GM18909 (cell line): ENCODE measurements around the gene FCHO2.
A peak's percentile ranks its signal among the peaks of the same experiment; 100 is the strongest.
"Not testable (repeated sequence)": the region's sequence is repeated elsewhere in the genome, so short reads cannot be mapped to it uniquely, and the experiment has no call there.

Source experiments
- ATAC-seq: cut with Tn5 transposase; IDR thresholded peaks from one replicate; pipeline ENCODE4 v1.9.1; 2021; ENCODE audit warnings: mild to moderate bottlenecking; ENCODE audit not compliant: unreplicated experiment, poor library complexity

Gene FCHO2

DNA sequence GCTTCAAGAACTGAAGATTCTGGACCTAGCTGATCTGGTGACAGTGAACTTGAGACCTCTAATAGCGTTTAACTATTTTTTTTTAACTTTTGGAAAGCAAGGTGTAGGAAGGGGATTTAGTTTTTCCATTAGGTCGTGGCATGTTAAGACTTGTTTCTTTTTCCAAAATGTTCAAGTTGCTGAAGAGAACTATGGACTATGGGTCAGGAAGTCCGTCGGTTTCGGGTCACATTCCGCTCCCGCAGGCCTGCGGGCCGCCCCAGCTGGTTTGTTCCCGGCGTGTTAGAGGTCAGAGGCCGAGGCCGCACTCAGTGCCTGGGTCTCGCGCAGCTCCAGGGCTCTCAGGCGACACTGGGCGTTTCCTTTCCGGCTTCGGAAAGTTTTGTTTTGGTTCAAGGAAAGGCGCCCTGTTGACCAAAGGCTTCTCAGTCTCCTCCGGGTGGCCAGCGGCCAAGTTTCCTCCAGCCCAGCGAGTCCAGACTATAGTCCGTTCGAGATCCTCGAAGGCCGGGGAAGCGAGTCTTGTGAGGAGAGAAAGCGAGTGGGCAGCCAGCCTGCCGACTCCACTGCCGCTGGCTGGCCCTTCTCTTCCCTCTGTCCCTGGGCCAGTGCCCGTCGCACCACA lies 586 bp upstream of the FCHO2 start:
- ATAC-seq: peak; percentile 52

DNA sequence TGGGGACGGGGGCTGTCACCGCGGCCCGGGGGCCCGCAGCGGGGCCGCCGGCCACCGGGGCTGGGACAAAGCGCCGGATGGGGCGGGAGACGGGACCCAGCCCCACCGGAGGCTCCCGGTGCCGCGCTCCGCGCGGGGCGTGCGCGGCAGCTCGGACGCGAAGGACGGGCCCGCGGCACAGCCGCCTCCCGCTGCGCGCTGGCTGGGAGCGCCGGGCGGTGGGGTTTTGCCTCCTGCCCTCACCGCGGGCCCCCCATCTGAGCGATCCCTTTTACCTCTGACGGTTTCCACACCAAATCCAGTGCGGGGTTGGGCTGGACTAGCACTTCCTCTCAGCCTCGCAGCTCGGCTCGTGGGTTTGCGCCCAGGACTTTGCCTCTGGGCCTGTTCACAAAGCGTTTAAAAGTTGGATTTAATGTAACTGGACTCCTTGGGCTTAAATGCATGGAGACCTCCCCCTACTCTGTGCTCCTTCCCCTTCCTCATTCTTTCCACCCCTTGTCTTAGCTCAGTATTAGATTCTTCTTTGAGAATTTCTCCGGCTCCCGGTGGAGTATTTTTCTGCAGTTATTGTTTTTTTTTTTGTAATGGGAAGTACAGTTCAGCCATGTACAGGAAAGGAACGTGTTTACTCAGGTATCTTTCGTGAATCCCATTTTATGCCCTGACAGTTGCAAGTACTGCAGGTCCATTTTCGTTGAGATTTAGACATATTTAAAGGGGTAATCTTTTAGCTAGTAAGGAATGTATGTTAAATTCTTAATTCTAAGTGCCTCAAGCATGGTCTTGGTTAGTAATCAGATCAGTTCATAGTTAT lies 691 bp downstream of the FCHO2 start:
- ATAC-seq: peak; percentile 34

DNA sequence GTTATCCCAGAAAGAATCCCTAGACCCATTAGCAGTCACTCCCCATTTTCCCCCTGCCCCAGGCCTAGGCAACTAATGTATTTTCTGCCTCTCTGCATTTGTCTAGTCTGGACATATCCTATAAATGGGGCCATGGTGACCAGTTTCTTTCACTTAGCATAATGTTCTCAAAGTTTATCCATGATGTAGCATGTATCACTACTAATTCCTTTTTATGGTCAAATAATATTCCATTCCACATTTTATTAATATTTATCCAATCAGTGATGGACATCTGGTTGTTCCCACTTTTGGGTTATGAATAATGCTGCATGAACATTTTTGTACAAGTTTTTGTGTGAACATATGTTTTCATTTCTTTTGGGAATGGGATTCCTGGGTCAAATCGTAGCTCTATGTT lies 1.5 kb downstream of the FCHO2 start:
- ATAC-seq: no peak

DNA sequence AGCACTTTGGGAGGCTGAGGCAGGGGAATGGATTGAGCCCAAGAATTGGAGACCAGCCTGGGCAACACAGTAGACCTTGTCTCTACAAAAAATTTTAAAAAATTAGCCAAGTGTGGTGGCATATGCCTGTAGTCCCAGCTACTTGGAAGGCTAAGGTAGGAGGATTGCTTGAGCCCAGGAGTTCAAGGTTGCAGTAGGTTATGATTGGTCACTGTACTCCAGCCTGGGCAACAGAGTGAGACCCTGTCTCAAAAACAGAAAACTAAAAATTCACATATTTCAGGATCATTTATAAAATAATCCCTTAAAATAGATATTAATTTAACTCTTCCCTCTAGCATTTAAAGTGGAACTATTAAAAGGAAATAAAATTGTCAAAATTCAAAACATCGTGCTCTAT lies 3.4 kb downstream of the FCHO2 start:
- no peak for ATAC-seq

DNA sequence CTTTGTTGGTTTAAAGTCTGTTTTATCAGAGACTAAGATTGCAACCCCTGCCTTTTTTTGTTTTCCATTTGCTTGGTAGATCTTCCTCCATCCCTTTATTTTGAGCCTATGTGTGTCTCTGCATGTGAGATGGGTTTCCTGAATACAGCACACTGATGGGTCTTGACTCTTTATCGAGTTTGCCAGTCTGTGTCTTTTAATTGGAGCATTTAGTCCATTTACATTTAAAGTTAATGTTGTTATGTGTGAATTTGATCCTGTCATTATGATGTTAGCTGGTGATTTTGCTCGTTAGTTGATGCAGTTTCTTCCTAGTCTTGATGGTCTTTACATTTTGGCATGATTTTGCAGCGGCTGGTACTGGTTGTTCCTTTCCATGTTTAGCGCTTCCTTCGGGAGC lies 18.6 kb downstream of the FCHO2 start:
- not testable (repeated sequence) for ATAC-seq

DNA sequence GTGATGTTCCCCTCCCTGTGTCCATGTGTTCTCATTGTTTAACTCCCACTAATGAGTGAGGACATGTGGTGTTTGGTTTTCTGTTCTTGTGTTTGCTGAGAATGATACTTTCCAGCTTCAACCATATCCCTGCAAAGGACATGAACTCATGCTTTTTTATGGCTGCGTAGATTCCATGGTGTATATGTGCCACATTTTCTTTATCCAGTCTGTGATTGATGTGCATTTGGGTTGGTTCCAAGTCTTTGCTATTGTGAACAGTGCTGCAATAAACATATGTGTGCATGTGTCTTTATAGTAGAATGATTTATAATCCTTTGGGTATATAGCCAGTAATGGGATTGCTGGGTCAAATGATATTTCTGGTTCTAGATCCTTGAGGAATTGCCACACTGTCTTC lies 21.0 kb downstream of the FCHO2 start:
- not testable (repeated sequence) for ATAC-seq

DNA sequence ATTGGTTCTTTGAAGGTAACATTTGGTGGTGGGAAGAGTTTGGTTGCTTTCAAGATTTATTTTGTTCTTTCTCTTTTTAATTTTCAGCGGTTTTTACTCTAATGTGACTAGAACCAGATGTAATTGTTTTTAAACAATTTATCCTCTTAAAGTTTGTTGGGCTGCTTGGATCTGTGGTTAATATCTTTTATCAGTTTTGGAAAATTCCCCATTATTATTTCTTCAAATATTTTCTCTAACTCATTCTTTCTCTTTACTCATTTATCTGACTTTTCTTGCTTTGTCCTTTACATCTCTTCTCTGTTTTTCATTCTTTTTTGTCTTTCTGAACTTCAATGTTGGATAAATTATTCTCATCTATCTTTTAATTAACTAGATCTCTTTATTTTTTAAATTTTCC lies 29.9 kb downstream of the FCHO2 start:
- no peak for ATAC-seq

DNA sequence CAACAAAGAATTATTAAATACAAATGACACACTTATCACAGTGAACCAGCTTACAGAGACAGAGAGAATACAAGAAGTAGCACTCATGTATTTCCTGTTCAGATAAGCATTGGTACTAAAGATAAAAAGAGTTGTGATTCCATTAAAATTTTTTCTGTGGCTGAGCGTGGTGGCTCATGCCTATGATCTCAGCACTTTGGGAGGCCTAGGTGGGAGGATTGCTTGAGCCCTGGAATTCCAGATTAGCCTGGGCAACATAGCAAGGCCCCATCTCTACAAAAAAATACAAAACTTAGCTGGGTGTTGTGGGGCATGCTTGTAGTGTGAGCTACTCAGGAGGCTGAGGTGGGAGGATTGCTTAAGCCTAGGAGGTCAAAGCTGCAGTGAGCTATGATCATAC lies 32.9 kb downstream of the FCHO2 start:
- ATAC-seq: no peak

DNA sequence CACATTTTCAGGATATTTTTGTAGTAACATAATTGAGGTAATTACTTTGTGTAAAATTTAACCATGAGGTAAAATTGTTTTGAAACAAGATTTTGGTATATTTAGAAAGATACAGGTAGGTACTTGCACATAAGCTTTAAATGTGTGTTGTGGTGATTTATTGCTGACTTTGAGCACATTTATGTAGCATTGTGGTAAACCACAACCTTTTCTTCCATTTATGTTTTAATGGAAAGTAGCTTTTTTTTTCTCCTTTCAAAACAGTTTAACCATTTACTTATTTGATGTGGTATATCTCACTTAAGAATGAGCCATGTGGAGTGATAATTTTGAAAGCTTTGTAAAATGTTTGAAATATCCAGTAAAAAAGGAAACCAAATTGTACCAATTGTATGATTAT lies 35.6 kb downstream of the FCHO2 start:
- no peak for ATAC-seq

DNA sequence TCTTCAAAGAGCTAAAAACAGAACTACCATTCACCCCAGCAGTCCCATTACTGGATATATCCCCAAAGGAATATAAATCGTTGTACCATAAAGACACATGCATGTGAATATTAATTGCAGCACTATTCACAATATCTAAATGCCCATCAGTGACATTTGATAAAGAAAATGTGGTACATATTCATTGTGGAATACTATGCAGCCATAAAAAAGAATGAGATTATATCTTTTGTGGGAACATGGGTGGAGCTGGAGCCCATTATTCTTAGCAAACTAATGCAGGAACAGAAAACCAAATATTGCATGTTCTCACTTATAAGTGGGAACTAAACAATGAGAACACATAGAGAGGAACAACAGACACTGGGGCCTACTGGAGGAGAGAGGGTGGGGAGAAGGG lies 38.7 kb downstream of the FCHO2 start:
- no peak for ATAC-seq

DNA sequence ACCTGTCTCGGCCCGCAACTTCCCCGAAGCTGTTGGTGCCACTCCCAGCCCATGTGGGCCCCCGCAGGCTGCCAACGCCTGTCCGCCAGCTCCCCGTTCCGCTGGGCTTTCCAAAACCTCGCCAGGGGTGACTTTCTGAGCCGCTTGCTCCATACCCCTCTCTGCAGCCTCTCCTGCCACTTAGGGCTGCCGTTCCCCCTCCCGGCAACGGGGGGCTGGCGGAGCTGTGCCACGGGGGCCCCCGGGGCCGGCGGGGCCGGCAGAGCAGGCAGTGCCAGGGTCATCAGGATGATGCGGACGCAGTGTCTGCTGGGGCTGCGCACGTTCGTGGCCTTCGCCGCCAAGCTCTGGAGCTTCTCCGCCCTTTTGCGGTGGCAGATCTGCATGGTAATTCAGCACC lies 40.8 kb downstream of the FCHO2 start:
- ATAC-seq: no peak

DNA sequence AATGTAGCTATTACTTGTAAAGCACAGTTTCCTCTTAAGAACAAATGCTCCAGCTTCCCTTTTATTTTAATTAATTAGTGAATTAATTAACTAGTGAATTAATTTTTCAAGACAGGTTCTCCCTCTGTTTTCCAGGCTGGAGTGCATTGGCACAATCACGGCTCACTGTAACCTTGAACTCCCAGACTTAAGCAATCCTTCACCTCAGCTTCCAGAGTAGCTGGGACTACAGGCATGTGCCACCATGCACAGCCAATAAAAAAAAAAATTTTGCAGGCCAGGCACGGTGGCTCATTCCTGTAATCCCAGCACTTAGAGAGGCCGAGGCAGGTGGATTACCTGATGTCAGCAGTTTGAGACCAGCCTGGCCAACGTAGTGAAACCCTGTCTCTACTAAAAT lies 44.1 kb downstream of the FCHO2 start:
- no peak for ATAC-seq

DNA sequence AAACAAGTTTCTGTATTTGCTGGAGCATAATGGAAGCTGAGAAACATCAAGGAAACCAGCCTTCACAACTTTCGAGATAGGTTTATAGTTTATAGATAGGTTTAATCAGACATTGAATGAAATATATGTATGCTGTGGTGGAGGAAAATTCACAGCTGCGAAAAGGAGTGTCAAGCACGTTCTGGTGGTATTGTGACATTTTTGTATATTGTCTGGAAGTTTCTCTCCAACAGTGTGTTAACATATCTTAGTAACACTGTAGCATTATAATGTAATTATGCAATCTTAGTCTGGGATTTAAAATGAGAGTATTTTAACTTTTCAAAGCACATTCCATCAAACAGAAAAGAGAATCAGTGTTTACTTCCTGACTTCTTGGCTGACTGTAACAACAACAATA lies 50.0 kb downstream of the FCHO2 start:
- ATAC-seq: no peak

DNA sequence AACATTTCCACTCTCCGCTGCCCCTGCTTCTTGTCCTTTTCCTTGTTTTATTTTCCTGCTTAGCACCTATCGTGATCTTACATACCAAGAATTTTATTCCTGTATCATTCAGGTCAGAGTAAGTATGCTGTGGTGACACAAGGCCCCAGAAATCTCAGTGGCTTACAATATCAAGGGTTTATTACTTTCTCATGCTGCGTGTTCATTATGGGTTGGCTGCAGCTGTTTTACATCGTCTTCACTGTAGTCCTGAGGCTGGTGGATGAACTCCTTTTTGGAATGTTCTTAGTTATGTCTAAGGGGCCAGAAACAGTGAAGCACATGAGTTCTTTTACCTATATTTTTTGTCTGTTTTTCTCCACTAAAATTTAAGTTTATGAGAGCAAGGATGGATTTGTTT lies 51.2 kb downstream of the FCHO2 start:
- ATAC-seq: no peak

DNA sequence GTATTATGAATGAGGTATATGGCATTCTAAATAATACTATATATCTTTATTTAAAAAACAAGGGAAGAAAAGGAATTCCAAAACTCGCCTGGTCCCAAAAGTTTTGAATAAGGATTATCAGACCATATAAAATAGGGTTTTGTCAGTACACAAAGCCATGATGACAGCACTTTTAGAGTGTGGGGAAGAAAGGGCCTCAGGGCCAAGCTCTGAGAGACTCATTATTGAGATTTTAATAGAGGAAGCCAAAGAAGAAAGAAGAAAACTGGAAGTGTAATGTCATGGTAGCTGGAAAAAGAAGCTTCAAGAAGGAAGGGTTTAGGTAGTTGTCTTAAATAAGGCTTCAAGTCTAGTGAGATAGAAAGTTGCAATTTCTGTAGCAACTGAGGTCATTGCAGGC lies 53.0 kb downstream of the FCHO2 start:
- no peak for ATAC-seq

DNA sequence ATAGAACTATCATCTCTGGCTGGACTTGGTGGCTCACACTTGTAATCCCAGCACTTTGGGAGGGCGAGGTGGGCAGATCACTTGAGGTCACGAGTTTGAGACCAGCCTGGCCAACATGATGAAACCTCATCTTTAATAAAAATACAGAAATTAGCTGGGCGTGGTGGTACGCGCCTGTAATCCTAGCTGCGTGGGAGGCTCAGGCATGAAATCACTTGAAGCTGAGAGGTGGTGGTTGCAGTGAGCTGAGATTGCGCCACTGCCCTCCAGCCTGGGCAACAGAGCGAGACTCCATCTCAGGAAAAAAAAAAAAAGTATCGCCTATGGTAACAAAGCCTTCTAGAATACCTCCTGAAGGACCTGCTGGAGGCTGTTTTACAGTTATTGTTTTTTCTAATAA lies 55.8 kb downstream of the FCHO2 start:
- ATAC-seq: not testable (repeated sequence)

DNA sequence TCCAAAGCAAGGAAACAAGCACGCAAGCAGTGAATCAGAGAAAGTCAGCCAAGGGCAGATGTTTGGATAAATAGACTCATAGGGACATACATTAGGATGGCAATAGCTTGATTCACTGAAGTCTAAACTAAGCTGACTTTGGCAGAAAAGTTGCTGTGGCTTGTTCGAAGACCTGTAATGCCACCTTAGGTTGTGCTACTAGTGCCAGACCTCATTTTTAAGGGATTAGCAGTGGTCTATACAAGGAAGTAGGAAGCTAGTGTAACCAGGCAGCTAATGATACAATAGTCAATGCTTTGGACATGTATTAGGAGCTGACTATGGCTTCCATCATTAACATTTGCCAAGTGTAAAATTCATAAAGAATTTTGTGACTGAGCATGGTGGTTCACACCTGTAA lies 63.1 kb downstream of the FCHO2 start:
- no peak for ATAC-seq

DNA sequence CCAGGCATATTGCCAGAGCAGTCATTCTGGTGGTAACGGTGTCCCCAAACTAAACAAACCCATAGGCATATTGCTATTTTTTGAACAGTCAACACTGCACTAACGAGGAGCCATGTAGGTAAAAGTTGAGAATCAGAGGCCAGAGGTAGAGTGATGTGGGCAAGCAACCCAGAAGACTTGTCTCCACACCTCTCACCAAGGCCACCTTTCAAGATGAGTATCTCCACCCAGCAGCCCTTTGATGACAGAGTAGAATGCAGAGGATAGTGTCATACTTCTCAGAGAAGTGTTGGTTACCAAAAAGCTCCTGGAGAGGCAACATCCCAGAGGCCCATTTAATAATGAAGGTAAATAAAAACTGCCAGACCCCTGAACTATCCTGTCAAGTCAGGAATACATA lies 63.9 kb downstream of the FCHO2 start:
- ATAC-seq: no peak

DNA sequence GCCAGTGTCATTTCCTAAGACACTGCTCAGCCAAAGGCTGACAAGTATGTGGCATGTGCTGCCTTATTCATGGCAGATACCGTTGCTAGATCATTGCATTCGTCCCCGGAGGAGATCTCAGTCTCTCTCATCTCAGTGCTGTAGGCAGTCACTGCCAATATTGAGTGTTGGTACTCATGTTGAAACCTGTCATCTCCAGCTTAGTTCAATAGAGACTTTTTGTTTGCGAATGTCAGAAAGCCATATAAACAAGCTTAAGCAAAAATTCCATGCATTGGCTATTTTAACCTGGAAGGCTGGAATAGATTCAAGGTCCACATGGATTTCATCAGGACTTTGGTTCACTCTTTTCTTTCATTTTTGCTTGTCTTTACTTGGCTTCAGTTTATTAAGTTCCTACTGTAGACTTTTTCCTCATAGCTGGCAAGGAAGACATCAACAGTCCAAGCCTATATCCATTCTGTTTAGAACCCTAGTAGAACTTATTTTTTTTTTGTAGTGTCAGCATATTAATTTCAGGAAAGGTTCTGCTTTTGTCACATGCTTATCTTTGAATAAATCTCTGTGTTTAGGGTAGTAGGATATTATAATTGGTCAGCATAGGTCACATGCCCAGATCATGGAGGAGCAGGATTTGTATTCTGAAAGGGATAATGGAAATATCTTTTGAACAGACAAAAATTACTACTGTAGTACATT lies 66.8 kb downstream of the FCHO2 start:
- no peak for ATAC-seq

DNA sequence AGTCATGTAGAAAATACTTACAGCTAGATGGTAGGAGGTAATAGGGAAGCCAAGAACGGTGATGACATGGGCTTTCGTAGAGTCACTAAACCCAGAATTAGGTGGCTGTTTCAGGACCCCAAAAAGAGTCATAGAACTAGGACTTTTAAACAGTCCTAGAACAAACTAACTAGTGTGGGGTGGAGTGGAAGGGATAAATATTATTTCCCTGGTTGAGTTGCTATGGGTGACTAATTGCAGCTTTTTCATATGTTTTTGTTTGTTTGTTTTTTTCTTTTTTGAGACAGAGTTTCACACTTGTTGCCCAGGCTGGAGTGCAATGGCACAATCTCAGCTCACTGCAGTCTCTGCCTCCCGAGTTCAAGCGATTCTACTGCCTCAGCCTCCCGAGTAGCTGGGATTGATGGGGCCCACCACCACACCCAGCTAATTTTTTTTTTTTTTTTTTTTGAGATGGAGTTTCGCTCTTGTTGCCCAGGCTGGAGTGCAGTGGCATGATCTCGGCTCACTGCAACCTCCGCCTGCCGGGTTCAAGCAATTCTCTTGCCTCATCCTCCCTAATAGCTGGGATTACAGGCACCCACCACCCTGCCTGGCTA lies 69.2 kb downstream of the FCHO2 start:
- not testable (repeated sequence) for ATAC-seq

DNA sequence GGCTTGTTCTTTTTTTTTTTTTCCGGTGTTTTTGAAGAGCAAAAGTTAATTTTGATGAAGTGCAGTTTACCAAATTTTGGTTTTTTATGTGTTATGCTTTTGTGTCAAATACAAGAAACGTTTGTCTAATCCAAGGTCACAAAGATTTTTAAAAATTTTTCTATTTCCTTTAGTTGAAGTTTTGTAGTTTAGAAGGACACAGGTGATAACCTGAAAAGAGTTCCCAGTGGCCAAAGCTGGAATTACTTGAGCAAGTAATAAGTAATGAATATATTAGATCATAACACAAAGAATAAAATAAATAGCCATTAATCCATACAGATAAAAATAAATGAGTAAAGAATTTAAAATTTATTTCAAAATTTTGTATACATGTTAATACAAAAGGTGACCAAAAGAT lies 71.5 kb downstream of the FCHO2 start:
- ATAC-seq: no peak
